ENCODE results near the gene MPRIP.

Gene MPRIP

DNA sequence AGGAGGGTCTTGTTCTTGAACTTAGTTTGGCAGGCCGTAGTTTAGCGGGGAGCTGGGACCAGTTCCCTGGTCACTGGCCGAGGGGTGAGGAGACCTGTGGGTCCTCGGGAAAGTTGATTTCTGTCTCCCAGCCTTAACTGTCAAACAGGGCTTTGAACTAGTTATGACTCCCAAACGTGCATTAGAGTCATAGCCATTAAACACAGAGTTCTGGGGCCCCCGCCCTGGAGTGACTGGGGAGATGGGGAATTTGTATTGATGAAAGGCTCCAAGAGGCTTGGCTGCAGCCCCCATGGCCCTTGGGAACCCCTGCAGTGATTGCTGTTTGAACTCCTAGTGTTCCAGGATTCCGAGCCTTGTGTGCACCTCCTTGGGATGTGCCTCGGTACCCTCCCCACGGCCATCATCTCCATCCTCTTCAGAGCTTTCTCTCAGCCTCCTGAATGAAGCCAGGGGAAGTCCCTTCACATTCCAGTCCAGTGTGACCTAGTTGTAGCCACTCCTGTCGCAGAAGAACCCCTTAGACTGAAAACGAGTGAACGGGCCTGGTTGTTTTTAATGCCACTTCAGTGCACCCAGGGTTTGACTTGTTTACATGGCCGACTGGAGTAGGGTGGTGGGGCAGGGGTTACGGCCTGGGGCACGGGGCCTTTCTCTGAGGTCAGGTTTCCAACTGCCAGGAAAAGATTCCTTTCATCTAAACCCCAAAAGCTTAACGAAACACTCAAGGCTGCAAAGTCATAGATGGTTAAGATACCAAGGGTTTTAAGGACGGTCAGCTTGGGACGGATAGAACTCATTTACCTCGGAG lies 1.4 kb downstream of the MPRIP start:
- DNase-seq = no peak

GRCh38 chr17:17044846-17045561 lies 2.7 kb downstream of the MPRIP start:
- DNase-seq = peak; percentile 92
- in situ Hi-C loops (cut with MboI; ENCODE audit: low pct_unique_long_range_greater_than_20kb, low sequenced_read_pairs) = no loop called here

More for the DNA sequence above, 1.4 kb downstream of the MPRIP start:
- in situ Hi-C loops (cut with MboI; ENCODE audit: low pct_unique_long_range_greater_than_20kb, low sequenced_read_pairs) = no loop called here

DNA sequence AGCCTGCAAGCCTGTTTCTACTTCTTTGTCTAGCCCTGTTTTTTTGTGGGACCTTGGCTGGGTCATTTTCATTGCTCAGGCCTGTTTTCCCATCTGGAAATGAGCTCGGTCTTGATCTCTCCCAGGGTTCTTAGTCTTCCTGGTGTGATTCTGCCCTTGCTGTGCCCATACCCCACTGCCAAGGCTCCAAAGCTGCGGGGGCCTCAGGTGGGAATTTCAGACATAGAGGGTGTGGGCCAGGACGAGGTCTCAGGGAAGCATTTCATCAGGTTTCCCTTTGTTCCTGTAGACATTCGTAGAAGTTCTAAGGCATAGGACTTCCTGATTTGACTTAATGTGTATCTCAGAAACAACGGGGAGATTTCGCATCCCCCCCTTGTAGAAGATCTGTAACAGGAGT lies 5.8 kb downstream of the MPRIP start:
- in situ Hi-C loops (cut with MboI; ENCODE audit: low pct_unique_long_range_greater_than_20kb, low sequenced_read_pairs) = no loop called here
- no peak for DNase-seq

- no peak for DNase-seq
- in situ Hi-C loops (cut with MboI; ENCODE audit: low pct_unique_long_range_greater_than_20kb, low sequenced_read_pairs) = no loop called here
Measured at GRCh38 chr17:17050346-17051345, 8.4 kb downstream of the MPRIP start.

GRCh38 chr17:17051380-17051779 lies 9.1 kb downstream of the MPRIP start:
- in situ Hi-C loops (cut with MboI; ENCODE audit: low pct_unique_long_range_greater_than_20kb, low sequenced_read_pairs) = no loop called here
- DNase-seq = no peak

DNA sequence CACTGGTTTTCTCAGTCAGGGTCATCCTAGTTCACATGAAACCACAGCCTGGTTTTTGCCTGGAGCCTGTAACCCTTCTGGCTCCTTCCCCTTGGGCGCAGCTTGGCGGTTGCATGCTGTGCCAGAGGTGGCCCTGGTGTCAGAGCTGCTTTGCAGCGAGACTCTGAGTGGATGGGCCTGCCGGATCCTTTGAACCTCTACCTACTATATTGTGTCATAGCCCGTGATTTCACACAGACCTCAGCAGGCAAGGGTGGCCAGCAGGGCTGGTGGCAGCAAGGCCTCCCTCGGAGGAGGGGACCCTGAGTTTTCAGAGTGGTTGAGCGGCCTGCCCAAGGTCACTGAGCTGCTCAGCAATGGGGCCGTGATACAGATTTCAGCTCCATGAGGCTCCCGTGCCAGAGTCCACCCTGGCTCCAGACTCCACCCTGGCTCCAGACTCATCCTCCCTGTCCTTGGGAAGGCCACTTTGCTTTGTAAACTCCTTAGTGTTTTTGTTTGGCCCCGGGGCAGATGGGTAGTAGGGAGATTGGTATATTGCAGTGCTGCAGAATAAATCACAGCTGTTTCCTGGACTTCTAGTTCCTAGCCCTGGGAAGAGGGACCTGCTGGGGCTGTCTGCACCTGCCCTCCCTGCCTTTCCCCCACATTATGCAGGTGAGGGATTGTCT lies 9.7 kb downstream of the MPRIP start:
- peak; percentile 61 for DNase-seq
- in situ Hi-C loops (cut with MboI; ENCODE audit: low pct_unique_long_range_greater_than_20kb, low sequenced_read_pairs) = no loop called here

DNA sequence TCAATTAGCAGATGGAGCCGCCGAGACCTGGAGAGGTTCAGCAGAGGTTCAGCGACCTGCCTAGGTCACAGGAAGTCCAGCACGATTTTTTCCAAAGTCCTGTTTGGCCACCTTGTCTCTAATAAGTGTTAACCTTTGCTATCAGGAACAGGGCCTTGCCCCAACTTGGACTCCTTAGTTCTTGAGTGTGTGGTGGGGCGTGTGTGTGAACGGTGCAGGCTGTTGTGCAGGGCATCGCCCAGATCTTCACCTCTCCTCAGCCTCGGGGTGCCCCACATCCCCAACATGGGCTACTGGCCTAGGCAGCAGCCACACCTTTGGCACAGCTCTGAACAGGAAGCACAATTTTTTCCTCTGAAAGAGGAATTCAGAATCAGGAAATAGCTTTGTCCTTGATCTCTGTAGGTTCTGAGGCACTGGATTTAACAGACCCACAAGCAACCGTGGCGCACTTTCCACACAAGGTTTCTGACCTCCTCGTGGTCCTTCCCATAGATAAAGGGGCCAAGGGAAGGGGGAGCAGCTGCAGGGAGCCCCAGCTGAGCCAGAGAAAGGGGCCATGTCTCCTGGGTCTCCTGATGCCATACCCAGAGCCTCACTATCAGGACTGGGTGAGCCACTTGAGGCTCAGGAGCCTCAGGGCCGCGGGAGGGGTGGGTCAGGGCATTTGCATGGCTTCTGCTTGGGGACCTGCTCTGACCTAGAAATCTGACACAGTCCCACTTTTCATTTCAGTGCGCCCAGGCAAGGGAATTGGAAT lies 10.4 kb downstream of the MPRIP start:
- in situ Hi-C loops (cut with MboI; ENCODE audit: low pct_unique_long_range_greater_than_20kb, low sequenced_read_pairs) = no loop called here
- DNase-seq = no peak

DNA sequence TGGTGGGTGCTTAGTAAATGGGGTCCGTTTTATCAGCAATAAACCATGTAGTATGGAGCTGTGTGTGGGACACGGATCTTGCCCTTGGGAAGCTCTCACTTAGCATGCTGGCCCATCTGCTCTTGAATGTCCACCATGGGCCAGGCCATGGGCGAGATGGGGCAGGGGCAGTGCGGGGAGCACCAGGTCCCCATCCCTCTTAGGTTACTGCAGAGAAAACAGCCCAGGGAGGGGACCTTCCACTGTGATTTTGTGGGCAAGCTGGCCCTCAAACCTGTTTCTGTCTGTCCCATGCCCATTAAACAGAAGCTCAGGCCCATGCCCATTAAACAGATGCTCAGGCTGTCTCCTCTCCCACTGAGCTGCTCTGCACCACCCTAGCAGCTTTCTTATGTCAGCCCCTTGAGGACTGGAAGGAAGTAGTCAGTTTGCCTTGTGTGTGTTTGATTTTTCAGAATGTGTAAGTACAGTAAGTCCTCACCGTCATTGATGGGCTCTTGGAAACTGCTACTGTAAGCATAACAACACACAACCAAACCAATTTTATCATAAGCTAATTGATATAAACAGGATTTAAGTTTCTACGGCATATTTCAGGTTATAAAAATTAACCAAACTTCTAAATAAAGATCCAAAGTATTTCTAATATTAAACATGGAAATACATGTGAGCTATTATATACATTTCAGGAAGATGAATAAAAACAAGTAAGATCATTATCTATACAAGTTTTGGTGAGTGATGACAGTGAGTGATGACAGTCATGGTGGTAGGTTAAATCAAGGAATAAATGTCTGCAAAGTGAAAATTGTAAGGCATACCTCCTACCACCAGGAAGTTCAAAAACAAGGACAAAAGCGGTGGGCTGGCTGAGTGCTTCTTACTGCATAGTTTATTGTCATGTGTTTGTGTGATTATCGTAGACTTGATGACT lies 11.5 kb downstream of the MPRIP start:
- DNase-seq = no peak
- in situ Hi-C loops (cut with MboI; ENCODE audit: low pct_unique_long_range_greater_than_20kb, low sequenced_read_pairs) = no loop called here

- in situ Hi-C loops (cut with MboI; ENCODE audit: low pct_unique_long_range_greater_than_20kb, low sequenced_read_pairs) = no loop called here
- DNase-seq = no peak
Measured at GRCh38 chr17:17054636-17055035, 12.4 kb downstream of the MPRIP start.

DNA sequence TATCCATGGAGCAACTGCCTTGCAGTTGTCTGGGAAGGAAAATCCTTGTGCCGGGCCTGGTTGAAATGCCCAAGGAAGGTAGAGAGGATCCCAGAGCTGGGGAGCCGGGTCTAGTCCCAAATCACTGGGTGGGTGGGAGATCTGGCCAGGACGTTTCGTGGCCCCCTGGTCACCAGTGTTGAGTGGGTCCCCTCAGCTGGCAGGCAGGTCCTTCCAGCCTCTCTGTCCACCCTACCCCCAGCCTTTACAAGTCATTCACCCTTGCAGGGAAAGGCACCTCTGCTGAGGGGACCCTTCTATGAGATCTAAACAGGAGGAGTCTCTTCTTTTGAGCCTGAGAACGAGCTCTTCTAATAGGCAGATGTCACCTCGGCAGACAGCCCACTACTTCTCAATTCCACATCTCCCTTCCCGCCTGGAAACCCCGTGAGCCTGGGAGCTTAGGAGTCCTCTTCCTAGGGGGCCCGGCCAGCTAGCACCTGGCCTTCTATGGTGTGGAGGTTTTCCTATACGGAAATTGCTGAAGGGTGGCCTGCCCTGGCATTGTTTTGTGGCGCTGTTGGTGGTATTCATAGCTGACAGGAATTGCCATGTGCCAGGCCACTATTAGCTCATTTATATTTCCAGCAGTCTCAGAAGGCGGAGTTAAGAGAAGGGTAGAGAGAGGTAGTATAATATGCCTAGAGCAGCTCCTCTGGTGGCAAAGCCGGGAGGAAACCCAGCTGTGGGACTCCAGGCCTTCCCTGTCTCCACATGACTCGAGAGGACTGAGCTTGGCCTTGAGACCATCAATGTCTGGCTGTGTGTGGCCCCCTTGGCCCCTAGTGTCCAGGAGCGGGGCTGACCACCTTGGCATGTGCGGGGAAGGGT lies 13.3 kb downstream of the MPRIP start:
- DNase-seq = no peak
- in situ Hi-C loops (cut with MboI; ENCODE audit: low pct_unique_long_range_greater_than_20kb, low sequenced_read_pairs) = no loop called here

DNA sequence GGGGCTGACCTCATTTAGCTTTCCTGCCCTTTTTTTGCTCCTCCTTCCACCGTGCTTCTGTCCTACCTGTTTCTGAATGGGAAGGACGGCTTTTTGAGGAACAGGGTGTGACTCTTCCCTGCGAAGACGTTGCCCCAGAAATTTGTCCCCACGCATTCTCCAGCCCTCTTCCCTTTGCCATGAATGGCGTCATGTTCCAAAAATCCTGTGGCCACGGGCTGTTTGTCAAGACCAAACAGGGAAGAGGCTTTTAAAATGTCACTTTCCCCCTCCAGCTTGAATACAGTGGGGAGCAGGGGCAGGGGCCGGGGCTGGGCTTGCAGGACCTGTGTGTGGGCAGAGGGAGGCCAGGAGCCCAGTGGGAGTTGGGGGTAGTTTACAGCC lies 13.9 kb downstream of the MPRIP start:
- no peak for DNase-seq
- in situ Hi-C loops (cut with MboI; ENCODE audit: low pct_unique_long_range_greater_than_20kb, low sequenced_read_pairs) = no loop called here

DNA sequence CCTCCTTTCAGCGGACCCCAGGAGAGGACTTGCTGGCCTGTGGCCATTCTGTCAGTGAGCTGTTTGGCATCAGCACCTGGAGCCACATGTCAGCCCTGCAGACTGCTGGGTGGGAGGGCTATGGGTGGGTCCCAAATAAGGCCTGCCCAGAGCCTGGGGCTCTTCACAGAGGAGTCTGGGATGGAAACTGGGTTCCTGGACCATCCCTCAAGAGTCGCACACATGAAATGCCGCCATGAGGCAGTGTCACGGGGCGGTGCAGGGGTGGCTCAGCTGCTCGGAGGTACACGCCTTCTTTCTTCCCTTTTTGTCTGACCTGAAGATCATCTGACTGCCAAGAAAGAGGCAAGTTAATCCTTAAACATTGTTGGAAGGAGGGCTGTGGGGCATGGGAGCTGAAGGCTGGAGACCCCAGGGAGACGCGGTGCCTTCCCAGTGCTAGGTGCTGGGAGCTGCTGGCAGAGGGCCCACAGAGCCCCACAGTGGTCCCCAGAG lies 14.8 kb downstream of the MPRIP start:
- in situ Hi-C loops (cut with MboI; ENCODE audit: low pct_unique_long_range_greater_than_20kb, low sequenced_read_pairs) = no loop called here
- no peak for DNase-seq

DNA sequence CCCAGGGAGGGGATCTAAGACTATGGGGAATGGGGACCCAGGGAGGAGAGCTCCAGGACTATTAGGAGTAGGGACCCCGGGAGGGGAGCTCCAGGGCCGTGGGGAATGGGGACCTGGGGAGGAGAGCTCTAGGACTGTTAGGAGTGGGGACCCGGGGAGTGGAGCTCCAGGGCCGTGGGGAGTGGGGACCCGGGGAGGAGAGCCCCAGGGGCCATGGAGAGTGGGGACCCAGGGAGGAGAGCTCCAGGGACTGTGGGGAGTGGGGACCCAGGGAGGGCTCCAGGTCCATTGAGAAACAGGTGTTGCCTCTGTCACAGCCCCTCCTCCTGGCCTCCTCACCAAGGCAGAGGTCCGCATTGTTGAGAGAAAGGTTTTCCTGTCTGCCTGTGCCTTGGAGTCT lies 16.0 kb downstream of the MPRIP start:
- no peak for DNase-seq
- in situ Hi-C loops (cut with MboI; ENCODE audit: low pct_unique_long_range_greater_than_20kb, low sequenced_read_pairs) = no loop called here

- DNase-seq = no peak
- in situ Hi-C loops (cut with MboI; ENCODE audit: low pct_unique_long_range_greater_than_20kb, low sequenced_read_pairs) = no loop called here
Measured at GRCh38 chr17:17059301-17059890, 17.1 kb downstream of the MPRIP start.

DNA sequence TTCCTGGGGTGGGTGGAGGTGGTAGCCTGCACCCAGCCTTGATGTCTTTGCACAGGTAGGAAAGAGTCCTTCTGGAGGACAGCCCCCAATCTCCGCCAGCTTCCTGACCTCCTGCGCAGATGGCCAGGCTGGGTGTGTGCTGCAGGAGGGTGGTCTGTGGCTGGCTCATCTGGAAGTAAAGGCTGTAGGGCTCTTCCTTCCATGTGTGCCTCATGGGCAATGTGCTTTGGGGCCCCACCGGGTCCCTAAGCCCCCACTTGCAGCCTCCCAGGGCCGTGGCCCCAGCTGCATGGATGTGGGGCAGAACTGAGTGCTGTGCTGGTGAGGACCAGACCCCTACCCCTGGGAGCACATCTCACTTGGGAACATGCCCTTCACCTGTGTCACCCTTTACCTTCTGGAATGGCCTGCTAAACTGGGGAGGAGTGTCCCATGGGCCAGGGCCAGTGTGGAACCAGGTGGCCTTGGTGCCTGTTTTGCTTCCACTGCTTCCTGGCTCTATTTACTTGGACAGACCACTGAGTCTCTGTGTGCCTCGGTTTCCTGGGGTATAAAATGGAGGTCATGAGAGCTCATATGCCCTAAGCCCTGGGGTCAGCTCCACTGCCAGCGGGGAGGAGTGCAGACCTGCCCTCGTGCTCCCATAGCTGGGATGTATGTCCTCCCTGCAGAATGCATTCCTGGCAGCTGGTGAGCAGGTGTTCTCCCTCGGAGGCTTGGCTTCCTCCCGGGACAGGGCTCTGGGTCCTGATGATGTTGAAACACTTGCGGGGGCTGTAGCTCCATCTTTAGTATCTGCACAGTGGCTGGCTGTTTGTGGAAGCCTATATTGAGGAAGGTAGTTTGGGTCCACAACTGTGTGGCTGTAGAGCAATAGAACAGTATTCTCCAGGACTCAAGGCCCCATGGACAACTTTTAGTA lies 18.0 kb downstream of the MPRIP start:
- DNase-seq = no peak
- in situ Hi-C loops (cut with MboI; ENCODE audit: low pct_unique_long_range_greater_than_20kb, low sequenced_read_pairs) = no loop called here

Measured in KBM-7 (cell line).